CD4-positive, alpha-beta T cell treated with Interleukin-6 at 100 ng/mL for 8 hours (primary cell): ENCODE measurements around the gene PCDH15.

Experiments used
- DNase-seq: peaks from one replicate; pipeline ENCODE4 v3.0.0-alpha.2; 2020; ENCODE audit warnings: mixed read lengths, low spot score

Gene PCDH15

GRCh38 chr10:53843736-53844362 lies 957.2 kb downstream of the PCDH15 start:
- no peak for DNase-seq

- no peak for DNase-seq
Measured at GRCh38 chr10:53841483-53842145, 959.4 kb downstream of the PCDH15 start.

- DNase-seq: no peak
Measured at GRCh38 chr10:53840653-53841052, 960.4 kb downstream of the PCDH15 start.

- no peak for DNase-seq
Measured at GRCh38 chr10:53839440-53840039, 961.5 kb downstream of the PCDH15 start.

- DNase-seq: no peak
Measured at GRCh38 chr10:53836638-53837037, 964.4 kb downstream of the PCDH15 start.

GRCh38 chr10:53833908-53834307 lies 967.1 kb downstream of the PCDH15 start:
- no peak for DNase-seq

GRCh38 chr10:53827261-53827660 lies 973.8 kb downstream of the PCDH15 start:
- DNase-seq: no peak

GRCh38 chr10:53808677-53809372 lies 992.2 kb downstream of the PCDH15 start:
- DNase-seq: no peak

GRCh38 chr10:53786236-53786900 lies 1014.7 kb downstream of the PCDH15 start:
- no peak for DNase-seq

- no peak for DNase-seq
Measured at GRCh38 chr10:53771701-53772100, 1029.3 kb downstream of the PCDH15 start.

- no peak for DNase-seq
Measured at GRCh38 chr10:53770903-53771302, 1030.1 kb downstream of the PCDH15 start.

- no peak for DNase-seq
Measured at GRCh38 chr10:53765311-53765710, 1035.7 kb downstream of the PCDH15 start.

- no peak for DNase-seq
Measured at GRCh38 chr10:53754596-53755250, 1046.3 kb downstream of the PCDH15 start.
